Stimulated activated CD4-positive, alpha-beta T cell treated with anti-CD3 and anti-CD28 coated beads, Interleukin-12 subunit alpha, Interleukin-12 subunit beta, amount 100 ng/mL, for 48 hours (primary cell): ENCODE measurements around the gene PSMB7.

Experiments used
- DNase-seq, 3 donors: peaks; one replicate each; pipeline ENCODE4 v3.0.0-alpha.2; 2020; ENCODE audit warnings: low read depth in 2 of 3, low spot score in 1 of 3

Gene PSMB7

GRCh38 chr9:124357721-124358361 lies 57.4 kb downstream of the PSMB7 start:
- DNase-seq = no peak

- no peak for DNase-seq
Observed at GRCh38 chr9:124356745-124357390, 58.4 kb downstream of the PSMB7 start.

- no peak for DNase-seq
Observed at GRCh38 chr9:124355941-124356744, 59.1 kb downstream of the PSMB7 start.

- no peak for DNase-seq
Observed at GRCh38 chr9:124355039-124355940, 60.0 kb downstream of the PSMB7 start.

- no peak for DNase-seq
Observed at GRCh38 chr9:124354346-124355038, 60.8 kb downstream of the PSMB7 start.

GRCh38 chr9:124353811-124354274 lies 61.4 kb downstream of the PSMB7 start:
- no peak for DNase-seq

- DNase-seq = no peak
Observed at GRCh38 chr9:124353166-124353768, 62.0 kb downstream of the PSMB7 start.

GRCh38 chr9:124352616-124353015 lies 62.6 kb downstream of the PSMB7 start:
- no peak for DNase-seq

- DNase-seq = no peak
Observed at GRCh38 chr9:124351672-124352468, 63.4 kb downstream of the PSMB7 start.

GRCh38 chr9:124350494-124351263 lies 64.6 kb downstream of the PSMB7 start:
- DNase-seq = no peak

- no peak for DNase-seq
Observed at GRCh38 chr9:124349675-124350493, 65.4 kb downstream of the PSMB7 start.

- no peak for DNase-seq
Observed at GRCh38 chr9:124349267-124349666, 66.0 kb downstream of the PSMB7 start.

- no peak for DNase-seq
Observed at GRCh38 chr9:124348831-124349230, 66.4 kb downstream of the PSMB7 start.

- DNase-seq = no peak
Observed at GRCh38 chr9:124348363-124348762, 66.9 kb downstream of the PSMB7 start.

- DNase-seq = no peak
Observed at GRCh38 chr9:124347968-124348358, 67.3 kb downstream of the PSMB7 start.

- no peak for DNase-seq
Observed at GRCh38 chr9:124347206-124347967, 67.9 kb downstream of the PSMB7 start.
